ENCODE data around the gene LRRC49.

GRCh38 chr15:70932397-70932796, 39.8 kb downstream of the LRRC49 start:
- TF ChIP-seq, protein P1, sequence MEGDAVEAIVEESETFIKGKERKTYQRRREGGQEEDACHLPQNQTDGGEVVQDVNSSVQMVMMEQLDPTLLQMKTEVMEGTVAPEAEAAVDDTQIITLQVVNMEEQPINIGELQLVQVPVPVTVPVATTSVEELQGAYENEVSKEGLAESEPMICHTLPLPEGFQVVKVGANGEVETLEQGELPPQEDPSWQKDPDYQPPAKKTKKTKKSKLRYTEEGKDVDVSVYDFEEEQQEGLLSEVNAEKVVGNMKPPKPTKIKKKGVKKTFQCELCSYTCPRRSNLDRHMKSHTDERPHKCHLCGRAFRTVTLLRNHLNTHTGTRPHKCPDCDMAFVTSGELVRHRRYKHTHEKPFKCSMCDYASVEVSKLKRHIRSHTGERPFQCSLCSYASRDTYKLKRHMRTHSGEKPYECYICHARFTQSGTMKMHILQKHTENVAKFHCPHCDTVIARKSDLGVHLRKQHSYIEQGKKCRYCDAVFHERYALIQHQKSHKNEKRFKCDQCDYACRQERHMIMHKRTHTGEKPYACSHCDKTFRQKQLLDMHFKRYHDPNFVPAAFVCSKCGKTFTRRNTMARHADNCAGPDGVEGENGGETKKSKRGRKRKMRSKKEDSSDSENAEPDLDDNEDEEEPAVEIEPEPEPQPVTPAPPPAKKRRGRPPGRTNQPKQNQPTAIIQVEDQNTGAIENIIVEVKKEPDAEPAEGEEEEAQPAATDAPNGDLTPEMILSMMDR (IDR thresholded peaks at IDR 0.05 in 2 of 3, conservative IDR thresholded peaks at IDR 0.05 in 1 of 3; ENCODE audit: borderline replicate concordance in 1 of 3, insufficient read depth in 1 of 3, low read depth in 2 of 3, low read length in 2 of 3) = no peak
- TF ChIP-seq POLR2AphosphoS5 (IDR thresholded peaks at IDR 0.05; ENCODE audit: low read depth, low read length) (no peak), POLR2A (IDR thresholded peaks at IDR 0.05; ENCODE audit: borderline replicate concordance, extremely low read depth, insufficient read depth, insufficient read length) (no peak), ZNF274 (IDR thresholded peaks at IDR 0.05; ENCODE audit: low read depth, low read length) (no peak), RAD21 (IDR thresholded peaks at IDR 0.05; ENCODE audit: low read depth) (no peak), EZH2 (IDR thresholded peaks at IDR 0.05) (no peak), SIN3A (IDR thresholded peaks at IDR 0.05; ENCODE audit: low read depth) (no peak), YY1 (IDR thresholded peaks at IDR 0.05; ENCODE audit: extremely low read depth, insufficient replicate concordance, low read depth, low read length) (no peak), SRF (IDR thresholded peaks at IDR 0.05; ENCODE audit: low read depth) (no peak), EGR1 (IDR thresholded peaks at IDR 0.05; ENCODE audit: low read depth) (no peak)
- TF ChIP-seq, protein P2, sequence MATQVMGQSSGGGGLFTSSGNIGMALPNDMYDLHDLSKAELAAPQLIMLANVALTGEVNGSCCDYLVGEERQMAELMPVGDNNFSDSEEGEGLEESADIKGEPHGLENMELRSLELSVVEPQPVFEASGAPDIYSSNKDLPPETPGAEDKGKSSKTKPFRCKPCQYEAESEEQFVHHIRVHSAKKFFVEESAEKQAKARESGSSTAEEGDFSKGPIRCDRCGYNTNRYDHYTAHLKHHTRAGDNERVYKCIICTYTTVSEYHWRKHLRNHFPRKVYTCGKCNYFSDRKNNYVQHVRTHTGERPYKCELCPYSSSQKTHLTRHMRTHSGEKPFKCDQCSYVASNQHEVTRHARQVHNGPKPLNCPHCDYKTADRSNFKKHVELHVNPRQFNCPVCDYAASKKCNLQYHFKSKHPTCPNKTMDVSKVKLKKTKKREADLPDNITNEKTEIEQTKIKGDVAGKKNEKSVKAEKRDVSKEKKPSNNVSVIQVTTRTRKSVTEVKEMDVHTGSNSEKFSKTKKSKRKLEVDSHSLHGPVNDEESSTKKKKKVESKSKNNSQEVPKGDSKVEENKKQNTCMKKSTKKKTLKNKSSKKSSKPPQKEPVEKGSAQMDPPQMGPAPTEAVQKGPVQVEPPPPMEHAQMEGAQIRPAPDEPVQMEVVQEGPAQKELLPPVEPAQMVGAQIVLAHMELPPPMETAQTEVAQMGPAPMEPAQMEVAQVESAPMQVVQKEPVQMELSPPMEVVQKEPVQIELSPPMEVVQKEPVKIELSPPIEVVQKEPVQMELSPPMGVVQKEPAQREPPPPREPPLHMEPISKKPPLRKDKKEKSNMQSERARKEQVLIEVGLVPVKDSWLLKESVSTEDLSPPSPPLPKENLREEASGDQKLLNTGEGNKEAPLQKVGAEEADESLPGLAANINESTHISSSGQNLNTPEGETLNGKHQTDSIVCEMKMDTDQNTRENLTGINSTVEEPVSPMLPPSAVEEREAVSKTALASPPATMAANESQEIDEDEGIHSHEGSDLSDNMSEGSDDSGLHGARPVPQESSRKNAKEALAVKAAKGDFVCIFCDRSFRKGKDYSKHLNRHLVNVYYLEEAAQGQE (IDR thresholded peaks at IDR 0.05; ENCODE audit: low read depth) = no peak
